Lower lobe of right lung (tissue), 2 donors: Measurements from ENCODE around the gene B3GALT2. TPM values are rescaled to one million over a fixed set of nuclear protein-coding genes. Genes with fewer than 3 reads are reported as not detected.
A peak's percentile ranks its signal among the peaks of the same experiment; 100 is the strongest.
"Not testable (repeated sequence)": the region's sequence is repeated elsewhere in the genome, so short reads cannot be mapped to it uniquely, and the experiment has no call there.

Experiments used
- ATAC-seq, 2 donors: fragments of 200-7000 bp; cut with Tn5 transposase; one replicate each; pipeline ENCODE4 v1.9.1; 2020 to 2022; ENCODE audit warnings: mild to moderate bottlenecking in 2 of 2, moderate library complexity in 2 of 2
- DNase-seq: peaks from one replicate; pipeline ENCODE4 v3.0.0-alpha.2; 2020
- H3K27ac ChIP-seq: fragments of 200-600 bp; one replicate; pipeline ENCODE4 v1.8.0; 2022
- H3K27me3 ChIP-seq: fragments of 200-600 bp; one replicate; pipeline ENCODE4 v1.8.0; 2022; ENCODE audit warnings: low read depth
- H3K36me3 ChIP-seq: fragments of 200-600 bp; one replicate; pipeline ENCODE4 v1.8.0; 2022; ENCODE audit warnings: mild to moderate bottlenecking
- H3K4me1 ChIP-seq: fragments of 200-600 bp; one replicate; pipeline ENCODE4 v1.8.0; 2022
- H3K4me3 ChIP-seq: fragments of 200-600 bp; one replicate; pipeline ENCODE4 v1.8.0; 2022; ENCODE audit warnings: mild to moderate bottlenecking
- H3K9me3 ChIP-seq: fragments of 200-600 bp; one replicate; pipeline ENCODE4 v1.8.0; 2022
- CTCF ChIP-seq: fragments of 200-600 bp; IDR thresholded peaks from one replicate; pipeline ENCODE4 v1.8.0; 2022; ENCODE audit warnings: antibody characterized with exemption, mild to moderate bottlenecking
- intact Hi-C: fragments of 100-400 bp; cut with DNase I; formaldehyde crosslinking; loops from one replicate; pipeline ENCODE4 v1.11.0; 2022
- total RNA-seq: library from RNA; stranded (reverse); fragmentation: NEBNext Ultra II Directional; extraction: Animal tissue kit (Norgen Biotek cat#: 25700); gene quantifications from one replicate; pipeline ENCODE4 v1.2.1, GENCODE V29; 2021
- donor health status: DM: no; HTN: yes; CAD: no; lungs with severe emphysema.

Gene B3GALT2
- total RNA-seq, 1 donor from 2014 or later, result 3.8 TPM

DNA sequence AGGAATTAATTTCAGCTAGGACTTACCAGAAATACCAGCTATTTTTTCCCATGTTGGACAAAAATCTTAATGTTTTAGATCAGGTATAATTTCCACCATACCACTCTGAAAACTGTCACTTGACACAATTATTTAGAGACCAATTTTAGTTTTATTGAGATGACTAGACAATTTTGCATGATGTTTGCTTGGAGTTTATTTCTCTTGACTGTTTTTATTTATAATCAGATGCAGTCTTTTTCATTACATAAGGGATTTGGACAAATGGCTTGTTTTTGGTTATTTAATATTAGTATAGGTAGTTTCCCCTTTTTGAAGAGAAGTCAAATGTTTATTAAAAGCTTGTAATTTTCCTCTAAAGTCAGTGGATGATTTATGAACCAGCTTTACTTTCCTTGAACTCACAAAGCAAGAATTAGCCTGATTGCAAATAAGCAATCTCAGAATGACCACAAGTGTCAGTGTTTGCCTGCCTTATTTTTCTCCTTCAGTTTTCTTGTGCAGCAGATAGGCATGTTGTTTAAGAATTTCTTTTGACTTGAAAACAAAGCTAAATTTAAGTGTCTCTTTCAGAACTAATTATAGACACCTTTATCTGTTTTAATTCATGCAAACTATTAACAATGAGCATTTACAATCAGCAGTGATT lies 3.8 kb upstream of the B3GALT2 start:
- Histone ChIP-seq H3K4me3 (no peak overlapping the region), H3K27ac (no peak overlapping the region), H3K9me3 (peaks cover 8% of the 10 kb centered on the region), H3K4me1 (peaks cover 54% of the 10 kb centered on the region), H3K27me3 (no peaks in the 10 kb centered on the region), H3K36me3 (no peaks in the 10 kb centered on the region)
- intact Hi-C loops, result no loop called here
- ATAC-seq (no peak), DNase-seq (no peak)
- peak; percentile 35 for TF ChIP-seq CTCF

DNA sequence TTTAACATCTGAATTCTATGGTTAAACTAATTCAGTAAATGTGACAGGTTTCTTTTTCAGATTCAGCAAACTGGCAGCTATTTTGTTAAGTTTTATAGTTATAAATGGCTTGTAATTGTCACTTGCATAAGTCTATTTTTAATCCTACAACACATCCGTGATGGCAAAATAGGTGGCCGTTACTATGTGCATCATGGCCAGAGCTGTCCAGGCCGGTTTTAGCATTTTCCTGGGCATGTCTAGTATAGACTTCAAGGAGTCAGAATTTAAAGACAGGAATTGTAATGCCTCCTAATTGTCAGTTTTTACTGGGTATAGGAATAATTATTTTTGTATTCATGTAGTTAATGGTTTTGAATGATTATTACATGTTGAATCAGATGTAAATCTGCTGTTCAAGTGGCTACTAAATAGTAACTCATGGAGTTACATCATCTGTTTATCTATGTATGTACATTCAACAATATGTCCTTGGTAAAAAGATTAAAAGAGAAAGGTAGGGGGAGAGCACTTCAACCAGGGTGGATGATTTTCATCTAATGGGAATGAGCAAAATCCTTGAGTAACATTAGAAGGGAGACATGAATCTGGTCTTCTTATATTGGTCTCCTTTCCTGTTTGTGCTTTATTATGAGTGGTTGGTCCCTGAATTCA lies 3.2 kb upstream of the B3GALT2 start:
- H3K4me1 ChIP-seq, result peaks cover 54% of the 10 kb centered on the region
- no peak for TF ChIP-seq CTCF
- ATAC-seq, result no peak
- H3K9me3 ChIP-seq, result peaks cover 8% of the 10 kb centered on the region
- intact Hi-C loops, result no loop called here
- no peak for DNase-seq
- H3K36me3 ChIP-seq, result no peaks in the 10 kb centered on the region
- no peaks in the 10 kb centered on the region for H3K27me3 ChIP-seq
- no peak overlapping the region for H3K4me3 ChIP-seq
- peak overlapping the region; percentile 32 for H3K27ac ChIP-seq

DNA sequence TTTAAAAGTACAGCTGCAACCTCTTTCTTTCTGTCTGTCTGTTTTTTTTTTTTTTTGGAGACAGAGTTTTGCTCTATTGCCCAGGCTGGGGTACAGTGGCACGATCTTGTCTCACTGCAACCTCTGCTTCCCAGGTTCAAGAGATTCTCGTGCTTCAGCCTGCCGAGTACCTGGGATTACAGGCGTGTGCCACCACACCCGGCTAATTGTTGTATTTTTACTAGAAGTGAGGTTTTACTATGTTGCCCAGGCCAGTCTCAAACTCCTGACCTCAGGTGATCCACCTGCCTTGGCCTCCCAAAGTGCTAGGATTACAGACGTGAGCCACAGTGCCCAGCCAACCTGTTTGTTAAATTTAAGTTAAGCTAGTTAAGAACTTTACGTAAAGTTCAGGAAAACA lies 2.5 kb upstream of the B3GALT2 start:
- Histone ChIP-seq H3K27ac (peak overlapping the region; percentile 32), H3K4me1 (peaks cover 54% of the 10 kb centered on the region)
- ATAC-seq, intact Hi-C loops, H3K27me3 ChIP-seq, H3K9me3 ChIP-seq, H3K36me3 ChIP-seq, DNase-seq, H3K4me3 ChIP-seq: not testable (repeated sequence)

DNA sequence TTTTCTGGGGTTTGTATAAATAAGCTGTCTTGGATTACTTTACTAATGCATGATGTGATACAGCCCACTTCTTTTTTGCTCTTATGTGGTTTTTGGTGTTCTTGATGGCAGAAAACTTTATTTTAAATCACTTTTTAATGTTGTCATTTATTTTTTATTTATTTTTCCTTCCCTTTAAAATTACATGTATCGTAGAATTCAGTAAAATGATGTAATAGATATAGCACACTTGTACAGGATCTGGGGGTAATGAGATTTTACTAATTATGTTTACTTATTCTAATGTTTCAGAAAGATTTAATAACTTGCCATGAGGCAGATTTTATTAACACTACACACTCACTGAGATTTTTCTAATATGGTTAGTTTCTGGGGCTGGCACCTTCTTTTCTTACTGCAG lies 701 bp upstream of the B3GALT2 start:
- Histone ChIP-seq H3K9me3 (peaks cover 1% of the 10 kb centered on the region), H3K27me3 (no peaks in the 10 kb centered on the region), H3K4me1 (peaks cover 63% of the 10 kb centered on the region), H3K4me3 (no peak overlapping the region), H3K36me3 (no peaks in the 10 kb centered on the region), H3K27ac (peak overlapping the region; percentile 37)
- intact Hi-C loops, result no loop called here
- no peak for DNase-seq
- TF ChIP-seq CTCF, result no peak
- ATAC-seq, result no peak

DNA sequence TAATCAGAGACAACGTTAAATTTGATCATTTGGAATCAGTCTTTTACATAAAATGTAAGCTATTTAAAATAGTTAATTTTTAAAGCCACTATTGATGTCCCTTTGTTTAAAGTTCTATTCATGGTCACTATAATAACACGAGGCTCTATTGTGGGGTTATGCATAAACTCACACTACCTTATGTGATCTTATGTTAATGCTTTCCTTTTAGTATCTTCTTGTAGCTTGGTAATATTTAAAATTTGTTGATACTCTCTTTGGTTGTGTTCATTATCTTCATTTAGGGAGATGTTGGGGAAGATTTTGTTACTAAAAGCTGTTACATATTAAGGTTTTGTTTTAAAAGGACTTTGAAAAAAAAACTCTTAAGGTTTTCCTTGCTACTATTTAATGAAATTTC lies 1.2 kb downstream of the B3GALT2 start:
- H3K27ac ChIP-seq, result peak overlapping the region; percentile 39
- peaks cover 52% of the 10 kb centered on the region for H3K4me1 ChIP-seq
- intact Hi-C loops, result no loop called here

More for the DNA sequence above, 1.2 kb downstream of the B3GALT2 start:
- H3K9me3 ChIP-seq, result no peaks in the 10 kb centered on the region
- TF ChIP-seq CTCF, result no peak
- no peaks in the 10 kb centered on the region for H3K27me3 ChIP-seq
- H3K4me3 ChIP-seq, result peak overlapping the region; percentile 47
- ATAC-seq (no peak), DNase-seq (no peak)
- H3K36me3 ChIP-seq, result no peaks in the 10 kb centered on the region
